DLD1 (cell line): ENCODE data around the gene KCNAB2.

ENCODE experiments used
- in situ Hi-C: cut with HindIII; loops from 2 replicates; pipeline ENCODE4 v1.10.0; 2017; ENCODE audit warnings: low sequenced_read_pairs

The KCNAB2 gene

GRCh38 chr1:6124746-6125365 lies 79.2 kb downstream of the KCNAB2 start:
- in situ Hi-C loops = no loop called here

- in situ Hi-C loops = no loop called here
Measured at GRCh38 chr1:6125366-6125765, 79.7 kb downstream of the KCNAB2 start.

- in situ Hi-C loops = no loop called here
Measured at GRCh38 chr1:6126028-6126427, 80.3 kb downstream of the KCNAB2 start.

GRCh38 chr1:6126521-6127067 lies 80.9 kb downstream of the KCNAB2 start:
- in situ Hi-C loops = no loop called here

- in situ Hi-C loops = no loop called here
Measured at GRCh38 chr1:6127587-6128163, 82.0 kb downstream of the KCNAB2 start.

- in situ Hi-C loops = no loop called here
Measured at GRCh38 chr1:6128276-6129081, 82.8 kb downstream of the KCNAB2 start.

GRCh38 chr1:6129313-6129712 lies 83.6 kb downstream of the KCNAB2 start:
- in situ Hi-C loops = no loop called here

GRCh38 chr1:6130036-6130435 lies 84.3 kb downstream of the KCNAB2 start:
- in situ Hi-C loops = no loop called here

GRCh38 chr1:6130596-6130995 lies 84.9 kb downstream of the KCNAB2 start:
- in situ Hi-C loops = no loop called here

GRCh38 chr1:6131561-6131960 lies 85.9 kb downstream of the KCNAB2 start:
- in situ Hi-C loops = no loop called here

GRCh38 chr1:6133146-6133895 lies 87.6 kb downstream of the KCNAB2 start:
- in situ Hi-C loops = no loop called here

GRCh38 chr1:6134206-6134605 lies 88.5 kb downstream of the KCNAB2 start:
- in situ Hi-C loops = no loop called here

- in situ Hi-C loops = no loop called here
Measured at GRCh38 chr1:6134741-6135510, 89.2 kb downstream of the KCNAB2 start.

GRCh38 chr1:6136516-6137220 lies 91.0 kb downstream of the KCNAB2 start:
- in situ Hi-C loops = no loop called here

- in situ Hi-C loops = no loop called here
Measured at GRCh38 chr1:6137758-6138157, 92.1 kb downstream of the KCNAB2 start.

- in situ Hi-C loops = no loop called here
Measured at GRCh38 chr1:6140413-6140812, 94.7 kb downstream of the KCNAB2 start.

GRCh38 chr1:6141592-6141991 lies 95.9 kb downstream of the KCNAB2 start:
- in situ Hi-C loops = no loop called here

- in situ Hi-C loops = no loop called here
Measured at GRCh38 chr1:6142036-6142621, 96.4 kb downstream of the KCNAB2 start.

- in situ Hi-C loops = no loop called here
Measured at GRCh38 chr1:6142734-6143133, 97.0 kb downstream of the KCNAB2 start.
